Neural cell (in vitro differentiated cells): Measurements from ENCODE around the gene IBSP. TPM values are rescaled to one million over a fixed set of nuclear protein-coding genes. Genes with fewer than 3 reads are reported as not detected.

ENCODE experiments used
- H2AFZ ChIP-seq: fragments of 200-600, 300-800 bp; sonication (generic), shearing (Covaris generic); 2 replicates; pipeline ENCODE4 v1.6.0; 2014; ENCODE audit warnings: low read depth, mild to moderate bottlenecking, antibody characterized with exemption, low read length, moderate library complexity
- H3F3A ChIP-seq: fragments of 200-600 bp; shearing (Covaris generic); 2 replicates; pipeline ENCODE4 v1.6.1; 2016; ENCODE audit warnings: mild to moderate bottlenecking, moderate library complexity, mixed read lengths, antibody characterized with exemption, low read length; ENCODE audit not compliant: insufficient read depth, poor library complexity, severe bottlenecking
- H3K27ac ChIP-seq: fragments of 200-600, 300-800 bp; sonication (generic), shearing (Covaris generic); 2 replicates; pipeline ENCODE4 v1.5.1; 2014; ENCODE audit warnings: mild to moderate bottlenecking, low read length, moderate library complexity
- H3K27me3 ChIP-seq: fragments of 300-800, 200-600 bp; sonication (generic), shearing (Covaris generic); 2 replicates; pipeline ENCODE4 v1.6.0; 2014; ENCODE audit warnings: mild to moderate bottlenecking, low read depth, low read length, moderate library complexity; ENCODE audit not compliant: insufficient read depth
- H3K36me3 ChIP-seq: fragments of 300-800, 200-600 bp; sonication (generic), shearing (Covaris generic); 2 replicates; pipeline ENCODE4 v1.5.1; 2014; ENCODE audit warnings: mild to moderate bottlenecking, antibody characterized with exemption, low read length, moderate library complexity; ENCODE audit not compliant: insufficient read depth
- H3K4me2 ChIP-seq: fragments of 300-800, 200-600 bp; sonication (generic), shearing (Covaris generic); 2 replicates; pipeline ENCODE4 v1.6.0; 2014; ENCODE audit warnings: mild to moderate bottlenecking, low read length
- H3K4me3 ChIP-seq: fragments of 300-800, 200-600 bp; sonication (generic), shearing (Covaris generic); 2 replicates; pipeline ENCODE4 v1.5.1; 2014; ENCODE audit warnings: mild to moderate bottlenecking, low read length, moderate library complexity
- H3K79me2 ChIP-seq: fragments of 200-600 bp; shearing (Covaris generic); replicated peaks from 2 replicates; pipeline ENCODE4 v1.6.0; 2014; ENCODE audit warnings: mild to moderate bottlenecking, low read length, moderate library complexity; ENCODE audit not compliant: insufficient read depth
- H3K9ac ChIP-seq: fragments of 300-800, 200-600 bp; sonication (generic), shearing (Covaris generic); 2 replicates; pipeline ENCODE4 v1.6.1; 2016; ENCODE audit warnings: mild to moderate bottlenecking, low read length, mixed read lengths
- H3K9me2 ChIP-seq: fragments of 200-600 bp; shearing (Covaris generic); 2 replicates; pipeline ENCODE4 v1.6.1; 2016; ENCODE audit warnings: mild to moderate bottlenecking, low read length, mixed read lengths; ENCODE audit not compliant: insufficient read depth
- H3K9me3 ChIP-seq: fragments of 200-600, 300-800 bp; sonication (generic), shearing (Covaris generic); 2 replicates; pipeline ENCODE4 v1.6.1; 2016; ENCODE audit warnings: mild to moderate bottlenecking, mixed run types, low read length, moderate library complexity, mixed read lengths
- H4K20me1 ChIP-seq: fragments of 200-600 bp; shearing (Covaris generic); 2 replicates; pipeline ENCODE4 v1.6.1; 2016; ENCODE audit warnings: mild to moderate bottlenecking, mixed run types; ENCODE audit not compliant: insufficient read depth
- CTCF ChIP-seq: fragments of 450-650 bp; IDR thresholded peaks from 2 replicates; pipeline ENCODE4 v1.5.1; 2014; ENCODE audit warnings: antibody characterized with exemption, mild to moderate bottlenecking, moderate library complexity; ENCODE audit not compliant: poor library complexity, severe bottlenecking
- EP300 ChIP-seq: fragments of 450-650 bp; conservative IDR thresholded peaks from 2 replicates; pipeline ENCODE4 v1.6.1; 2014; ENCODE audit warnings: antibody characterized with exemption, mild to moderate bottlenecking, moderate library complexity; ENCODE audit not compliant: poor library complexity, severe bottlenecking
- EZH2 ChIP-seq: fragments of 200-600, 300-800 bp; shearing (Covaris generic), sonication (generic); IDR thresholded peaks from 2 replicates; pipeline ENCODE4 v1.6.1; 2014; ENCODE audit warnings: antibody characterized with exemption, low read length, borderline replicate concordance, mild to moderate bottlenecking; ENCODE audit not compliant: insufficient read depth, poor library complexity, severe bottlenecking
- MXI1 ChIP-seq: fragments of 450-650 bp; conservative IDR thresholded peaks from 2 replicates; pipeline ENCODE4 v1.6.1; 2014; ENCODE audit warnings: antibody characterized with exemption, mild to moderate bottlenecking; ENCODE audit not compliant: poor library complexity, severe bottlenecking
- POLR2AphosphoS5 ChIP-seq: IDR thresholded peaks from 2 replicates; pipeline ENCODE4 v1.6.1; 2012
- RAD21 ChIP-seq: fragments of 450-650 bp; conservative IDR thresholded peaks from 2 replicates; pipeline ENCODE4 v1.6.1; 2014; ENCODE audit warnings: antibody characterized with exemption, mild to moderate bottlenecking, moderate library complexity
- SMC3 ChIP-seq: fragments of 450-650 bp; conservative IDR thresholded peaks from 2 replicates; pipeline ENCODE4 v1.6.1; 2014; ENCODE audit warnings: antibody characterized with exemption, mild to moderate bottlenecking, moderate library complexity; ENCODE audit not compliant: poor library complexity
- TAF1 ChIP-seq: IDR thresholded peaks from 2 replicates; pipeline ENCODE4 v1.6.1; 2012; ENCODE audit warnings: low read depth
- polyA plus RNA-seq: library from polyadenylated mRNA; depleted of rRNA; stranded (reverse); fragments of >200 nt; gene quantifications from 2 replicates; pipeline ENCODE4 v1.2.3, GENCODE V29; 2014
- TF ChIP-seq, protein P1 (sequence below): IDR thresholded peaks from 2 replicates; pipeline ENCODE4 v1.6.1; 2012; ENCODE audit warnings: borderline replicate concordance

Gene IBSP
- polyA plus RNA-seq, 1 donor from 2014 or later: not detected

- H3K4me2 ChIP-seq: no peak overlapping the region
- TF ChIP-seq POLR2AphosphoS5 (no peak), RAD21 (no peak), SMC3 (no peak), EZH2 (no peak), EP300 (no peak)
- no peaks in the 10 kb centered on the region for H3K9me2 ChIP-seq
- H3F3A ChIP-seq: no peaks in the 10 kb centered on the region
- H2AFZ ChIP-seq: no peak overlapping the region
- no peak overlapping the region for H3K4me3 ChIP-seq
- no peaks in the 10 kb centered on the region for H3K36me3 ChIP-seq
- no peaks in the 10 kb centered on the region for H3K9me3 ChIP-seq
- H3K27me3 ChIP-seq: no peaks in the 10 kb centered on the region
- H3K27ac ChIP-seq: no peak overlapping the region
- no peaks in the 10 kb centered on the region for H3K79me2 ChIP-seq
- H3K9ac ChIP-seq: no peak overlapping the region
- H4K20me1 ChIP-seq: no peaks in the 10 kb centered on the region
Observed at GRCh38 chr4:87781569-87781968, 17.8 kb upstream of the IBSP start.

DNA sequence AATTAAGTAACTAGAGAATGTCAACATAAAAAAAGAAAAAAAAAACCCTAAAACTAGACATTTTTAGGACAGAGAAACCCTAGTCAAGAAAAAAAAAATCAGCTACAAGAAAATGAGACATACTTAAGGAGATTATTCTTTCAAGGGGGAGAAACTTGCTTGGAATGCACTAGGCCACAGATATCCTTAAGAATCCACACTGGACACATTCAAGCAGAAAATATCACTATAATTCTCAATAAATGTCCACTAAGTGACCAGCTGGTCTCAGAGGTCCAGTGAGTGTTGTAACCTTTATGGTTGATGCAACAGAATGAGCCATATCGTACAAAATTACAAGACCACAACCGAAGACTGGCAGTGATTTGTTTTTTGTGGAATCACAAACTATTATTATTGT is 15.6 kb upstream of the IBSP start:
- H3F3A ChIP-seq: no peaks in the 10 kb centered on the region
- no peaks in the 10 kb centered on the region for H4K20me1 ChIP-seq
- no peaks in the 10 kb centered on the region for H3K9me2 ChIP-seq
- no peaks in the 10 kb centered on the region for H3K27me3 ChIP-seq
- H3K79me2 ChIP-seq: no peaks in the 10 kb centered on the region
- no peak overlapping the region for H3K27ac ChIP-seq
- no peaks in the 10 kb centered on the region for H3K36me3 ChIP-seq
- H2AFZ ChIP-seq: no peak overlapping the region
- no peak overlapping the region for H3K4me3 ChIP-seq
- no peak overlapping the region for H3K9ac ChIP-seq
- no peak overlapping the region for H3K4me2 ChIP-seq
- no peaks in the 10 kb centered on the region for H3K9me3 ChIP-seq
- no peak for TF ChIP-seq POLR2AphosphoS5

DNA sequence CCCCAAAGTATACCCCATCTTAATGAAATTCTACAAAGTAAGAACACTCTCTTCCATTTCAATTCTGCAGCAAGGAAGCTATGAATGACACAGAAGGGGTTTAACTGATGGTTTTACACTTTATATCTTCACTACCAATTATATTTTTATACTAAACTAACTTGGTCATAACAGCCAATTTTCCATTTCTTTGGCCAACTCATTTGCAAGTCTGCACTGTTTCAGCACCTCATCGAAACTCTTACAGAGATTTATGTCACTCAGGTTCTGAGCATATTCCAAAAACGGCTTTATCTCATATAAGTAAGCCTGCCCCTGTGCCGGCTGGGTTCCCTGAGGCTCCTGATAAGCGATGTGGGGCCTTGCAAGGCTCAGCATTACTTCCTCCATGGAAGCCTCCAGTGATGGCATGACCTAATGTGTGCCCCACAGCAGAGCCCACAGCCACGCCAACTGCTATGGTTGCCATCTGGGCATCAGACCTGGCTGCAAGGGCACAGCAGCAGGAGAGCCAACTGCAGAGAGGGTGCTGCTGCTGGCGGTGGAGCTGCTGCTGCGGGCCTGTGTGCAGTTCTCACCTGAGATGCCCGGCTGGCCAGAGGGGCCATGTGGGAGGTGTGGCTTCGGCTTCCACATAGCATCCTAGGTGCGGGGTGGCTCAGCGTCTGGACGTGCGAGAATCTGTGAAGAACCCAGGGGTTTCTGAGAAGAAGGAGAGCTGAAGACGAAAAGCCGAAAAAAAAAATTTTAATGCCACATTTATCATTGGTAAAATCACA is 13.4 kb upstream of the IBSP start:
- no peak overlapping the region for H3K9ac ChIP-seq
- H3K79me2 ChIP-seq: no peaks in the 10 kb centered on the region
- H3K4me3 ChIP-seq: no peak overlapping the region
- no peaks in the 10 kb centered on the region for H3F3A ChIP-seq
- H3K4me2 ChIP-seq: no peak overlapping the region
- no peaks in the 10 kb centered on the region for H3K9me2 ChIP-seq
- H3K9me3 ChIP-seq: no peaks in the 10 kb centered on the region
- TF ChIP-seq MXI1 (no peak), POLR2AphosphoS5 (no peak), CTCF (no peak), EP300 (no peak), SMC3 (no peak), RAD21 (no peak), TAF1 (no peak), EZH2 (no peak)
- TF ChIP-seq, protein P1, sequence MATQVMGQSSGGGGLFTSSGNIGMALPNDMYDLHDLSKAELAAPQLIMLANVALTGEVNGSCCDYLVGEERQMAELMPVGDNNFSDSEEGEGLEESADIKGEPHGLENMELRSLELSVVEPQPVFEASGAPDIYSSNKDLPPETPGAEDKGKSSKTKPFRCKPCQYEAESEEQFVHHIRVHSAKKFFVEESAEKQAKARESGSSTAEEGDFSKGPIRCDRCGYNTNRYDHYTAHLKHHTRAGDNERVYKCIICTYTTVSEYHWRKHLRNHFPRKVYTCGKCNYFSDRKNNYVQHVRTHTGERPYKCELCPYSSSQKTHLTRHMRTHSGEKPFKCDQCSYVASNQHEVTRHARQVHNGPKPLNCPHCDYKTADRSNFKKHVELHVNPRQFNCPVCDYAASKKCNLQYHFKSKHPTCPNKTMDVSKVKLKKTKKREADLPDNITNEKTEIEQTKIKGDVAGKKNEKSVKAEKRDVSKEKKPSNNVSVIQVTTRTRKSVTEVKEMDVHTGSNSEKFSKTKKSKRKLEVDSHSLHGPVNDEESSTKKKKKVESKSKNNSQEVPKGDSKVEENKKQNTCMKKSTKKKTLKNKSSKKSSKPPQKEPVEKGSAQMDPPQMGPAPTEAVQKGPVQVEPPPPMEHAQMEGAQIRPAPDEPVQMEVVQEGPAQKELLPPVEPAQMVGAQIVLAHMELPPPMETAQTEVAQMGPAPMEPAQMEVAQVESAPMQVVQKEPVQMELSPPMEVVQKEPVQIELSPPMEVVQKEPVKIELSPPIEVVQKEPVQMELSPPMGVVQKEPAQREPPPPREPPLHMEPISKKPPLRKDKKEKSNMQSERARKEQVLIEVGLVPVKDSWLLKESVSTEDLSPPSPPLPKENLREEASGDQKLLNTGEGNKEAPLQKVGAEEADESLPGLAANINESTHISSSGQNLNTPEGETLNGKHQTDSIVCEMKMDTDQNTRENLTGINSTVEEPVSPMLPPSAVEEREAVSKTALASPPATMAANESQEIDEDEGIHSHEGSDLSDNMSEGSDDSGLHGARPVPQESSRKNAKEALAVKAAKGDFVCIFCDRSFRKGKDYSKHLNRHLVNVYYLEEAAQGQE: no peak
- no peak overlapping the region for H2AFZ ChIP-seq
- H3K27ac ChIP-seq: no peak overlapping the region
- H4K20me1 ChIP-seq: no peaks in the 10 kb centered on the region
- no peaks in the 10 kb centered on the region for H3K27me3 ChIP-seq
- no peaks in the 10 kb centered on the region for H3K36me3 ChIP-seq
